Measurements from ENCODE around the gene DHDDS.

The DHDDS gene

DNA sequence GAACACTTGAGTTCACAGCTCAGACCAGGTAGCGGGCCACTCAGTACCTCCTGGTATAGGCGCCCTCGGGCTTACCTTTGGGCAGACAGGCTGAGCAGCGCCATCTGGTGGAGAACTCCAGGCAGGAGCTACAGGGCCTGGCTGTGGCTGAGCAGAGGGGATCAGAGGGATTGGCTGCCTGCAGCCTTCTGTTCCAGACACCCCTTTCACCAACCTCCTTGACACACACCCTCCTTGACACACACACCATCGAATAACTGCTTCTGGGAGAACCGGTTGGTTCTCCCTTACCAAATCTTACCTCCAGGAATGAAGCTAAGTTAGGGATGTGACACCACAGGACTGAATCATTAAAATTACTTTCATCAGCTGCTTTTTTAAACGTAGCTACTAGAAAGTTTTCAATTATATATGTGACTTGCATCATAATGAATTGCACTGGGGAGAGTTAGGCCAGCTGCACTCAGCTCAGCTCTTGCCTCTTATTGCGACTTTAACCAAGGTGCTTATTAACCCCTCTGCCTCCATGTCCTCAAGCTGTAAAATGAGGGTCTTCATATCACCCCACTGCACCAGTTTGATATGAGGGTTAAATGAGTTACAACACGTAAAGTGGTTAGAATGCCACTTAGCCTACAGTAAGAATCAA, 14.9 kb upstream of the DHDDS start:
- DNase-seq (ENCODE audit: low read depth in 2 of 2): peak; percentile 75 to 82

GRCh38 chr1:26418865-26419349, 13.2 kb upstream of the DHDDS start:
- DNase-seq (ENCODE audit: low read depth in 2 of 2): no peak

DNA sequence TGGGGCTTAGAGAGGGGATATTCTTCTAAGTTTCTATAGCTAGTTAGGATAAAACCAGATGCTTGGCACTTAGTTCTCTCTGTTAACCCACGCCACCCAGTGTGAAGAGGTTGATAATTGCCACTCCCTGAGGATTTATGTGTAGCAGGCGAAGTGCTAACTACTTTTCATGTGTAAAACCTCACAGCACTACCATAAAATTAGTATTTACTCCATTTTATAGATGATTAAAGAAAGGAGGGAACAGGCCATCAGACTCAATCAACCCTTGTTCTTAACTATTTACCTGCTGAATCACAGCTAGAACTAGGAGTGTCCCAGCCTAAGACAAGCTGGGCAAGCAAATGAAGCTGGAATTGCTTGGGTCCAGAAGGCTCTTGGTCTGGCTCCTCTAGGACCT, 12.6 kb upstream of the DHDDS start:
- DNase-seq (ENCODE audit: low read depth in 2 of 2): no peak

GRCh38 chr1:26429721-26430120, 2.4 kb upstream of the DHDDS start:
- no peak for DNase-seq (ENCODE audit: low read depth in 2 of 2)

DNA sequence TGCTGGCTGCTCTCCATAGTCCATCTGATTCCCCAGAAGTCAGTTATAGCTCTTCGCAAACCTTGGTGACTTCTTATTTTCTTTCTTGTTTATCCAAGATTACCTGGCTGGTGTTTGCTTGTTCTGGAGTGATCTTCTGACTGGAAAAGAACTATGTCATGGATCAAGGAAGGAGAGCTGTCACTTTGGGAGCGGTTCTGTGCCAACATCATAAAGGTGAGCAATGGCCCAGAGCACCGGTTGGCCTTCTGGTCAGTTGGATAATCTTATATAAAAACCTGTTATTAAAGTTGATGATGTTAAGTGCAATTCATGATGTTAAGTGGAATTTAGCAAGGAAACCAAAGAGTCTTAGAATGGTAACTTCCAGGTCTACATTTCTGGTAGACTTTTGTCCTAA, 672 bp downstream of the DHDDS start:
- no peak for DNase-seq (ENCODE audit: low read depth in 2 of 2)

DNA sequence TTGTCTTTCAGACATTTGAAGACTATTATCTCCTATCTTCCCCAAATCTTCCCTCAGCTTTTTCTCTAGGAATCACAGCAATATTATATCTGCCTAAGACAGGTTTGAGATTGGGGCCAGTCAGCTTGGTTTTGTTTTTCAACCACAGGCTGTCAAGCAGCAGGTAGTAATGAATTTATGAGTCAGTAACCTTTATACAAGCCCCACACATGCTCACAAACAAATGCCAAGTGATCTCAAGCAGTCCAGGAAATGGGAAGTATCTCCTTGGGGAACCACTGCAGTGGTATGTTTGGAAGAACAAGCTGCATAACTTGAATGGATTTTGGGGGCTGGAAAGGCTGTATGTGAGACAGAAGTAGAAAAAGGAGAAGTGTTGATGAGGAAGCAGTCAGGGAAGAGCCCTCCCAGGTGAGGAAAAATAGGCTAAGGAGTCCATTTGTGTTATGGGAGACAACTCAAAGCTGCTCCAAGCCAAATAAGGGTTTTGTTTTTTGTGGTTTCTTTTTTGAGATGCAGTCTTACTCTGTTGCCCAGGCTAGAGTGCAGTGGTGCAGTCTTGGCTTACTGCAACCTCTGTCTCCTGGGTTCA, 2.1 kb downstream of the DHDDS start:
- DNase-seq (ENCODE audit: low read depth in 2 of 2): no peak

- DNase-seq (ENCODE audit: low read depth in 2 of 2): no peak
Measured at GRCh38 chr1:26438041-26438440, 5.9 kb downstream of the DHDDS start.

DNA sequence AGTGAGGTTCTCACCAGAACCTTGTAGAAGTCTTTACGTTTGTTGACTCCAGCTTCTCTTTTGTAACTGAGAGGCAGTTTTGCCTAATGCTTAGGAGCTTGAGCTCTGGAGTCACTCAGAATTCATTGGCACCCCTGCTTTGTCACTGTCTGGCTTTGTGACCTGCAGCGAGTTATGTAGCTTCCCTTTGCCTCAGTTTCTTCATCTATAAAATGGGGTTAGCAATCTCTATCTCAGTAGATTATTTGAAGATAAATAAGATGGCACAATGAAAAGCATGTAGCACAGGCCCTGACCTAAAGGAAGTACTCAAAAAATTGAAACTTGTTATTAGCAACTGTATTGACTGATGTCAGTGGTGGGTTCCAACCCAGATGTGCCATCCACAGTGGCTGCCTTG, 8.1 kb downstream of the DHDDS start:
- DNase-seq (ENCODE audit: low read depth in 2 of 2): no peak

- DNase-seq (ENCODE audit: low read depth in 2 of 2): no peak
Measured at GRCh38 chr1:26449868-26450267, 17.7 kb downstream of the DHDDS start.

DNA sequence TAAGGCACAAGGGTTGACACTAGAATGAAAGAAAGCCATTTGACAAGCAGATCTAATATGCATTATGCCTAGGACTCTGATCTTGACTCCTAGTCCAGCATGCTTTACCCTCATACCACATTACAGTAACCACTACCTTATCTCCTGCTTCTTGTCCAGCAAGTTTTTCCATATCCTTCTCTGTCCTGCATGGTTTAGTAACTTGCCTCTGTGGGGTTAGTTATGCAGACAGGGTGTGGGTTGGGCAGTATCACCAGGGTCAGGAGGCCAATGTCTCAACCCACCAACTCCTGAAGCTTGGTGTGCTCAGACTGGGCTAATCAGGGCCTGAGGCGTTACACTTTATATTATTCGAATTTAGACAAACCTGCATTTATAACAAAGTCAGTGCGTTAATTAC, 18.8 kb downstream of the DHDDS start:
- no peak for DNase-seq (ENCODE audit: low read depth in 2 of 2)

DNA sequence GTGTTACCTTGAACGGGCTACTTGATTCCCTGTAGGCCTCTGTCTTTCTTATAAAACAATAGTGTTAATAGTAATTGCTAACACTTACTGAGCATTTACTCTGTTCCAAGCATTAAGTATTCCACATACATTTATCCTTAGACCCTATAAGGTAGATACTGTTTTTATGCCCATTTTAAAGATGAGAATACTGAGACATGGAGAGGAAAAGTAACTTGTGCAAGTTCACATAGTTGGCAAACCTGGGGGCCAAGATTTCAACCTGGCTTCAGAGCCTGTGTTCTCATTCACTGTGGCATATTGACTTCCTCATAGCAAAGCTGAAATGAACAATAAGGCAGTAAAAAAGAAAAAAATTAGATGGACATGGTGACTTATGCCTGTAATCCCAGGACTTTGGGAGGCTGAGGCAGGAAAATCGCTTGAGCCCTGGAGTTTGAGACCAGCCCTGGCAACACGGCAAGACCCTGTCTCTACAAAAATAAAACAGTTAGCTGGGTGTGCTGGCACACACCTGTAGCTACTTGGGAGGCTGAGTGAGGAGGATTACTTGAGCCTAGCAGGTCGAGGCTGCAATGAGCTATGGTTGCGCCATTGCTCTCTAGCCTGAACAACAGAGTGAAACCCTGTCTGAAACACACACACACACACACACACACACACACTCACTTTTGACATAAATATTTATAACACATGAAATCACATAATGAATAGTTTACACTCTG, 20.5 kb downstream of the DHDDS start:
- DNase-seq (ENCODE audit: low read depth in 2 of 2): no peak

DNA sequence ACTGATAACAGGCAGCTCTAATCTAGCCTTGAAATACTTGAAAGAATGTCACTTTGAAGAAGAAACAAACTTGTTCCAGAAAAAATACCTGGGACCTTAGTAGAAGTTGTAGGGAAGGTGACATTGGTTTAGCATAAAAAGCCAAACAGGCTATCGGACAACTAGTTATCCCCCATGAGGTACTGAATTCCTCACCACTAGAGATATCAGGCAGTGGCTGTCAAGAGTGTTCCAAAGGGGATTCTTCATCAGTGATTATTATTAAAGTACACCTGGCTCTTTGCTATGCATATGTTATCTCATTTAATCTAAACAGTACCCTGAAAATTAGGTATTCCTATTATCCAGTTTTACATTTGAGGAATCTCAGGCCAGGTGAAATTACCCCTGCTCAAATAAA, 27.0 kb downstream of the DHDDS start:
- DNase-seq (ENCODE audit: low read depth in 2 of 2): no peak

GRCh38 chr1:26459573-26460031, 27.5 kb downstream of the DHDDS start:
- DNase-seq (ENCODE audit: low read depth in 2 of 2): no peak

DNA sequence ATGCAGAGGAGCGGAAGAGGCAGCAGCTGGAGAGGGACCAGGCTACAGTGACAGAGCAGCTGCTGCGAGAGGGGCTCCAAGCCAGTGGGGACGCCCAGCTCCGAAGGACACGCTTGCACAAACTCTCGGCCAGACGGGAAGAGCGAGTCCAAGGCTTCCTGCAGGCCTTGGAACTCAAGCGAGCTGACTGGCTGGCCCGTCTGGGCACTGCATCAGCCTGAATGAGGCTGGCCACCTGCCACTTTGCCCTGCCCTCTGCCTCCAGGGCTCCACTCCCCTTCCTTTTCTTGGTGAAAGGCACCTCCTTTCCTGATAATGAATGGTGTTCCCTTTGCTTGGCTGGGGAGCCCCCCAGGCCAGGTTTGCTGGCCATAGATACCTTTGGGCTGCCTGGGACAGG, 36.8 kb downstream of the DHDDS start:
- no peak for DNase-seq (ENCODE audit: low read depth in 2 of 2)

DNA sequence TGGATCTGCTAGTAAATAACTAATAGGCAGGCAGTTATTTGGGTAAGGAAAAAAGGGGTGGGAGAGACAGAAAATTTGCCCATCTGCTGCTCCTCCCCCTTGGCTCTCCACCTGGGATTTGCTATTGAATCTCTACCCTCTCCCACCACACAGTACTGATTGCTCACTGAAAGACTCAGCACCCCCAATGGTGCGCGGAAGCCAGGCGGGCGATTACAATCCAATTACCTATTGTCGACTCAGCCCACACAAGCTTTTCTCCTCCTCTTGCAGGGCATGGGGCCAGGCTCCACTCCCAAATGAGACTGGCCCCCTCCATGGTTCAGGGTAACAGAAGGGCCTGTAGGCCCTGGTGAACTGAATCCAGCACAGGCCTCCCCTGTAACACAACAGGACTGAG, 37.4 kb downstream of the DHDDS start:
- no peak for DNase-seq (ENCODE audit: low read depth in 2 of 2)

- no peak for DNase-seq (ENCODE audit: low read depth in 2 of 2)
Measured at GRCh38 chr1:26470878-26471497, 38.9 kb downstream of the DHDDS start.

DNA sequence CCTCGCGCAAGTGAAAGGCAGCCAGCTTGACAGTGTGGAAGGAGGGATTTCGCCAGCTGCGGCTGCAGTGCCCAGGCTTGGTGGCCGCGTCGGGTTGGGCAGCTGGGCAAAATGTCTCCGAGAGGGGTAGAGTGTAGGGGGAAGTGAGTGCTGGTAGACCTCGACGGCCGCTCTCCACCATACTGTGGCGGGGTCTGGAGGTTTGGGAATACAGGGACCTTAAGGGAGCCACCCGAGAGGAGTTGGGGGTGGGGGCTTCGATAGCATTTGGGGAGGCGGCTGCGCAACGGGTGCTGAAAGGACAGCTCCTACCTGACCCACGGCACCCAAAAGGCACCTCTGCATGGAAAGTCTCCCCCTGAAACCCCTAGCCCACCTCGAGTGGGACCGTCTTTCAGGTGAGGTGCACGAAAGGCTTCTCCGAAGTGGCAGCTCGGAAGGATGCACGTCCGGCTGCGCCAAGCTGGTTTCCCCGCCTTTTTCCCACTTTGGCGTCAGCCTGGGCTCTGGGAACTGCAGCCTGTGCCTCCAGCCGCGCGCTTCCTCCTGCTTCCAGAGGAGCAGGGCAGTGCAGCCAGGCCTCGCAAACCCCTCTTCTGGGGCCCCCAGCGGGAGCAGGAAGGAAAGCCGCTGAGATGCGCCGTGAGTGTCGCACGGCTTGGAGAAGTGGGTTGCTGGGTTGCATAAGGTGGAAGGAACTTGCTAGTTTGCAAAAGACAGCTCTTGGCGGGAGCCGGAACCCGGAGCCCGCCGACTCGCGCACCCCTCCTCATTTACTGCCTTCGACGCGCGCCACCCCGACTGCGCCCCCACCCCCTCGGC, 39.6 kb downstream of the DHDDS start:
- peak; percentile 11 to 22 for DNase-seq (ENCODE audit: low read depth in 2 of 2)

DNA sequence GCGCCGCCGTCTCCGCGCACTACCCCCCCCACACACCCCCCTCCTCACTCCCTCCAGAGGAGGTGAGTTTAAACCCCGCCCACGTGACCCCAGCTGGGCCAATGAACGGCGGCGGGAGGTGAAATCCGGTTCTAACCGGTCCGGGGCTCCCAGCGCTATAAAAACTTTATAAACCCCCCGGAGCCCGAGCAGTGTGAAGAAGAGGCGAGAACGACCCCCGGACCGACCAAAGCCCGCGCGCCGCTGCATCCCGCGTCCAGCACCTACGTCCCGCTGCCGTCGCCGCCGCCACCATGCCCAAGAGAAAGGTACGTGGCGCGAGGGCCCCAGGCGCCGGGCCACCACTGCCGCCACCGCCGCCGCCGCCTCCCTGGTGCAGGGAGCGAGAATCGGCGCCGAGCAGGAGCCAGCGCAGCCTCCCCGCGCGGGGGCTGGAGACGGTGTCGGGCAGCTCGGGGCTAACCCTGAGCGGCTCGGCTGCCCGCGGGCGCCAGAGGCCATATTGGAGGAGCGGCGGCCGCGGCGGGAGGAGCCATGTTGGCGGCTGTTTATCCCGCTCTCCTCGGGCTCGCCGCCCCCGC, 40.3 kb downstream of the DHDDS start, which contains the start of gene HMGN2:
TSS of gene HMGN2 (plus strand) at position 121 of the 581 bp plus-strand sequence. CDS start at position 294, 173 bp downstream.
- DNase-seq (ENCODE audit: low read depth in 2 of 2): peak; percentile 88 to 89

DNA sequence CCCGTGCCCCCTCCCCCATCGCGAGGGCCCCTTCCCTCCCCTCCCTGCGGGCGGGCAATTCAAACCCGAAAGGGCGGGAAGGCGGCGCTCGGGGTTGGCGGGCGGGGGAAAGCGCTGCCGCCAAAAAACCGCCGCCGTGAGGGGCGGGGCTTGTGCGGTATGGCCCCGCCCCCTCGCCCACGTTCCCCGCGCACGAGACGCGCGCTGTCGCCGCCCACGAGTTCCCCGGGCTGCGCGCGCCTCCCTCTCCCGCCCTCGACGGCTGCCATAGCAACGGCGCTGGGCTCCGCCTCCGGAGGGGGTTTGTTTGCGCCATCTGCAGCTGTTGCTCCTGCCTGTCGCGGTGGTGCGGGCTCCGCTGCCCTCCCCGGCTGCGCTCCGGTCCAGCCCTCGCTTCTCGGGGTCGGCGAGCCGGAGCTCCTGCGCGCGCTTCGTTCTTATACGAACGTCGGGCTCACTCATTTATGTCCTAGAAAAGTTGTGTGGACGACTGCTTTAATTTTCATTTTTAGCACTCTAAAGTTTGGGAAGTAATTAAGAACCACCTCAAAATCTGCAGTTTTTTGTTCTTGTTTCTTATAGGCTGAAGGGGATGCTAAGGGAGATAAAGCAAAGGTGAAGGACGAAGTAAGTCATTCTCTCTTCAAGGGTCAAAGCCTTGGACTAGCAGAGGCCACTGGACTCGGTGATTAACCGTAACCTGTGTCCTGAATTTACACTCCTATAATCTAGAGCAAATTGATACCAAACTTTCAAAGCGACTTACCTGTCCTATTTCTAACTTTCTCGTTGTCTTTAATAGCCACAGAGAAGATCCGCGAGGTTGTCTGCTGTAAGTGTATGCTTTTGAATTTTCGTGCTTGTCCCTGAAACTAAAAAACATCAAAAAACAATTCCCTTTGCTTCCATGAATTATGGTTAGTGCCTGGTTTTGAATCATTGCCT, 41.1 kb downstream of the DHDDS start:
- peak; percentile 89 to 93 for DNase-seq (ENCODE audit: low read depth in 2 of 2)

GRCh38 chr1:26474818-26475217, 42.7 kb downstream of the DHDDS start:
- no peak for DNase-seq (ENCODE audit: low read depth in 2 of 2)
